Astrocyte (in vitro differentiated cells and primary cell): ENCODE results near the gene AKAP8L.

Experiments used
- CTCF ChIP-seq: IDR thresholded peaks from 2 replicates; pipeline ENCODE4 v1.5.1; 2011; ENCODE audit warnings: low read depth, mild to moderate bottlenecking, inconsistent platforms, low read length, moderate library complexity; ENCODE audit not compliant: insufficient read depth
- EZH2 ChIP-seq: IDR thresholded peaks from 2 replicates; pipeline ENCODE4 v1.6.1; 2012; ENCODE audit warnings: mild to moderate bottlenecking, low read length, inconsistent platforms; ENCODE audit not compliant: insufficient read depth

GRCh38 chr19:15421721-15422260, 3.0 kb upstream of the AKAP8L start:
- TF ChIP-seq CTCF (no peak), EZH2 (no peak)
